Endodermal cell (in vitro differentiated cells): Measurements from ENCODE around the gene PSEN2. TPM values are rescaled to one million over a fixed set of nuclear protein-coding genes. Genes with fewer than 3 reads are reported as not detected.
A peak's percentile ranks its signal among the peaks of the same experiment; 100 is the strongest.

ENCODE experiments used
- DNase-seq: peaks from one replicate; pipeline ENCODE4 v3.0.0-alpha.2; 2017
- H3K27ac ChIP-seq: 2 replicates; pipeline ENCODE4 v1.5.1; 2013; ENCODE audit warnings: mild to moderate bottlenecking, low read depth, low read length, moderate library complexity
- H3K27me3 ChIP-seq: 2 replicates; pipeline ENCODE4 v1.6.1; 2013; ENCODE audit warnings: mild to moderate bottlenecking, low read length, moderate library complexity; ENCODE audit not compliant: insufficient read depth, control insufficient read depth, poor library complexity, severe bottlenecking
- H3K36me3 ChIP-seq: 2 replicates; pipeline ENCODE4 v1.7.0; 2013; ENCODE audit warnings: mild to moderate bottlenecking, low read length, moderate library complexity; ENCODE audit not compliant: control insufficient read depth, insufficient read depth
- H3K4me1 ChIP-seq: one replicate; pipeline ENCODE4 v1.7.0; 2013; ENCODE audit warnings: low read length; ENCODE audit not compliant: control insufficient read depth, insufficient read depth
- H3K4me3 ChIP-seq: 2 replicates; pipeline ENCODE4 v1.5.1; 2013; ENCODE audit warnings: mild to moderate bottlenecking, low read length, moderate library complexity
- H3K9ac ChIP-seq: 2 replicates; pipeline ENCODE4 v1.6.1; 2013; ENCODE audit warnings: mild to moderate bottlenecking, low read length, moderate library complexity; ENCODE audit not compliant: poor library complexity, severe bottlenecking; ENCODE audit errors: extremely low read depth
- H3K9me3 ChIP-seq: 2 replicates; pipeline ENCODE4 v1.6.1; 2013; ENCODE audit warnings: mild to moderate bottlenecking, low read length, moderate library complexity; ENCODE audit not compliant: control insufficient read depth
- H3K27ac Mint-ChIP-seq: 2 replicates; pipeline ENCODE4 v1.8.0; 2020; ENCODE audit warnings: mixed read lengths
- H3K27me3 Mint-ChIP-seq: 2 replicates; pipeline ENCODE4 v1.8.0; 2021; ENCODE audit warnings: mild to moderate bottlenecking, mixed read lengths; ENCODE audit not compliant: insufficient read depth
- H3K36me3 Mint-ChIP-seq: 2 replicates; pipeline ENCODE4 v1.8.0; 2020; ENCODE audit warnings: low read depth, mixed read lengths
- H3K4me1 Mint-ChIP-seq: 2 replicates; pipeline ENCODE4 v1.8.0; 2020; ENCODE audit warnings: mixed read lengths
- H3K4me3 Mint-ChIP-seq: 2 replicates; pipeline ENCODE4 v1.8.0; 2020; ENCODE audit warnings: mild to moderate bottlenecking, moderate library complexity, mixed read lengths
- H3K9me3 Mint-ChIP-seq: 2 replicates; pipeline ENCODE4 v1.8.0; 2020; ENCODE audit warnings: mild to moderate bottlenecking, mixed read lengths
- WGBS, 2 experiments: methylation state at CpG; one replicate each; pipeline versions ENCODE4 v1.1.5 to v1.1.7; 2013; ENCODE audit warnings: missing lambda C conversion rate in 2 of 2, mixed read lengths in 1 of 2; ENCODE audit not compliant: insufficient coverage in 1 of 2, insufficient read length in 1 of 2; 5-methylcytosine and 5-hydroxymethylcytosine counted together
- total RNA-seq, 2 donors: library from RNA; stranded (reverse); fragmentation: NEBNext Ultra II Directional in 1 of 2; extraction: Animal tissue kit (Norgen Biotek cat#: 25700) in 1 of 2; gene quantifications; 2 replicates in 1 of 2; 3 replicates in 1 of 2; pipeline ENCODE4 v1.2.1, GENCODE V29; 2021
- TF ChIP-seq, protein P1 (sequence below): fragments of 200-600 bp; sonication (generic); conservative IDR thresholded peaks from 2 replicates; pipeline ENCODE4 v1.5.0; 2021; ENCODE audit warnings: antibody characterized with exemption, mild to moderate bottlenecking

The PSEN2 gene
- total RNA-seq, 2 donors from 2014 or later: 21.5 to 25.2 TPM

DNA sequence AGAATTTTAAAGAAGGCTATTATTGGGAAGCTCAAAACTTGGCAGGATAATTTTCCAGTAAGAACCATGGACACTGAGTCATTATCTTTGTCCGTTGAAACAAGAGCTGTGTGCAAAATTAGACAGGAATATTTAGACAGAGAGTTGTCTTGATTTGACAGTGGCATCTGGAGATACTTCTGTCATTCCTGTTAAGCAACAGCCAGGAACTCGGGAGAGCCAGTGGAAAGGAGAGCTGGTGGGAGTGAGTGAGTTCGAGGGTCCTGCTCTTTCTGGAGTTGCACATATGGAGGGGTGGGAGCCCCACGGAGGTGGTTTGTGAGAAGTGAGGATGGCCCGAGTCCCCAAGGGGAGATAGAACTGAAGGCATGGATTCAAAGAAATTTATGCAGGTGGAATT is 72.7 kb downstream of the PSEN2 start:
- H3K9ac ChIP-seq: no peak overlapping the region
- H3K4me1 ChIP-seq: peaks cover 5% of the 10 kb centered on the region
- H3K4me3 ChIP-seq: no peak overlapping the region
- H3K9me3 ChIP-seq: peaks cover 4% of the 10 kb centered on the region
- Mint-ChIP-seq H3K27ac (no peak overlapping the region), H3K36me3 (peaks cover under 1% of the 10 kb centered on the region), H3K9me3 (peaks cover 3% of the 10 kb centered on the region), H3K27me3 (peaks cover 62% of the 10 kb centered on the region), H3K4me1 (peaks cover 32% of the 10 kb centered on the region), H3K4me3 (no peak overlapping the region)
- no peaks in the 10 kb centered on the region for H3K36me3 ChIP-seq
- TF ChIP-seq, protein P1, sequence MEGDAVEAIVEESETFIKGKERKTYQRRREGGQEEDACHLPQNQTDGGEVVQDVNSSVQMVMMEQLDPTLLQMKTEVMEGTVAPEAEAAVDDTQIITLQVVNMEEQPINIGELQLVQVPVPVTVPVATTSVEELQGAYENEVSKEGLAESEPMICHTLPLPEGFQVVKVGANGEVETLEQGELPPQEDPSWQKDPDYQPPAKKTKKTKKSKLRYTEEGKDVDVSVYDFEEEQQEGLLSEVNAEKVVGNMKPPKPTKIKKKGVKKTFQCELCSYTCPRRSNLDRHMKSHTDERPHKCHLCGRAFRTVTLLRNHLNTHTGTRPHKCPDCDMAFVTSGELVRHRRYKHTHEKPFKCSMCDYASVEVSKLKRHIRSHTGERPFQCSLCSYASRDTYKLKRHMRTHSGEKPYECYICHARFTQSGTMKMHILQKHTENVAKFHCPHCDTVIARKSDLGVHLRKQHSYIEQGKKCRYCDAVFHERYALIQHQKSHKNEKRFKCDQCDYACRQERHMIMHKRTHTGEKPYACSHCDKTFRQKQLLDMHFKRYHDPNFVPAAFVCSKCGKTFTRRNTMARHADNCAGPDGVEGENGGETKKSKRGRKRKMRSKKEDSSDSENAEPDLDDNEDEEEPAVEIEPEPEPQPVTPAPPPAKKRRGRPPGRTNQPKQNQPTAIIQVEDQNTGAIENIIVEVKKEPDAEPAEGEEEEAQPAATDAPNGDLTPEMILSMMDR: no peak
- H3K27me3 ChIP-seq: peaks cover 57% of the 10 kb centered on the region
- peak; percentile 20 for DNase-seq
- 87 to 94% methylated on average over 3 to 5 of the region's 5 CpGs for WGBS, 2 experiments
- H3K27ac ChIP-seq: no peak overlapping the region

DNA sequence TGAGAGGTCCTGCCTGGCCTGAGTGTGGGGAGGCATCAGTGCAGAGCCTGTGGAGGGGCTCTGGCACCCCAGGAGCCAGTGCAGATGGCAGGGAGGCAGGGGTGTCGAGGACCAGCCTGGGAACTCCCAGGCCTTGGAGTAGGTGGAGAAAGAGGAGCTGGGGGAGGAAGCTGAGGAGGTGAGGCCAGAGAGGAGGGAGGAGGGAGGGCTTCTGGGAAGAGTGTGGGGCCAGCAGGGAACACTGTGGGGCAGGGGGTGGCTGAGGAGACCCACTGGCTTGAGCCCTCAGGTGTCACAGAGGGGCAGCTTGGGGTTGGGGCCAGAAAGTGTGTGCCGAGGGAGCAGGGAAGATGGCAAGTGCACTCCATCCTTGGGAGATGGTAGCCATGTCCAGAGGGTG is 73.5 kb downstream of the PSEN2 start:
- TF ChIP-seq, protein P1: no peak
- peaks cover 70% of the 10 kb centered on the region for H3K27me3 Mint-ChIP-seq
- peaks cover 7% of the 10 kb centered on the region for H3K9me3 Mint-ChIP-seq
- WGBS, 2 experiments: 89 to 90% methylated on average over 2 of the region's 2 CpGs
- peaks cover 1% of the 10 kb centered on the region for H3K36me3 Mint-ChIP-seq
- Histone ChIP-seq H3K27me3 (peaks cover 57% of the 10 kb centered on the region), H3K9me3 (peaks cover 5% of the 10 kb centered on the region), H3K4me3 (no peak overlapping the region), H3K36me3 (no peaks in the 10 kb centered on the region), H3K27ac (no peak overlapping the region), H3K9ac (no peak overlapping the region), H3K4me1 (peaks cover 5% of the 10 kb centered on the region)
- peak; percentile 31 for DNase-seq
- H3K27ac Mint-ChIP-seq: no peak overlapping the region
- H3K4me1 Mint-ChIP-seq: peaks cover 28% of the 10 kb centered on the region
- H3K4me3 Mint-ChIP-seq: no peak overlapping the region

DNA sequence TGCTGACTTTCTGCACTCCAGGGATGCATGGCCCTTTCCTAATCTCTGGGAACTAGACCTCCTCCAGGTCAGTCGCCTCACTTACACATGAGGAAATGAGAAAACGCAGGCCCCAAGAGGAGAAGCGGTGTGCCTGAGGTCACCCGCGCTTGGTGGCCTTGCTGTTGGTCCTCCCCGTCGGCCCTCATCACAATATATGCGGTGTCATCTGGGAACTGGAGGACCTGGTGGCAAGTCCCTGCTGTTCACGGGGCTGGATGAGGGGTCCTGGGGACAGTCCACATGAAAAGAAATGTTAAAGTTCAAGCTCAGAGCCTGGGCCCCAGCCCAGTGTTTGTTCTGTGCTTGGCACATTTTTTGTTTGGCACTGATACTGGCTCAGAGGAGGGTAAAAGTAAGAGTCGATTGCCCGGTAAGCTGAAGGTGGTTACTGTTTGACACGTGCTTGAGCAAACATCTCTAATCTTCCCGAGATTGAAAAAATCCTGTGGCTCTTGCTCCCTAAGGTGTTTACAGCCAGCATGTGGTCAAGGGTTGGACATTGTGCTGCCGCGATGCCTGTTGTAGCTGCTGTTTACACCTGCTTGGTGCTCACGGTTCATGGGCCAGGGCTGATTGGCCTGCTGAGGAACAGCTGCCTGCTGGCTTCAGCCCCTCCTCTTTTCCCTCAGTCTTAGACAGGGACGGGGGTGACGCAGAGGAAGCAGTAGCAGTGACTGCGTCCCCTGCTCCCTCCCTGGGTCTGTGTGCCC is 74.9 kb downstream of the PSEN2 start:
- Histone ChIP-seq H3K4me3 (no peak overlapping the region), H3K4me1 (peaks cover 5% of the 10 kb centered on the region), H3K27ac (no peak overlapping the region), H3K36me3 (no peaks in the 10 kb centered on the region), H3K27me3 (peaks cover 57% of the 10 kb centered on the region), H3K9ac (no peak overlapping the region), H3K9me3 (peaks cover 5% of the 10 kb centered on the region)
- Mint-ChIP-seq H3K27me3 (peaks cover 76% of the 10 kb centered on the region), H3K36me3 (peaks cover 1% of the 10 kb centered on the region), H3K4me3 (peak overlapping the region; percentile 22), H3K4me1 (peaks cover 27% of the 10 kb centered on the region), H3K27ac (peak overlapping the region; percentile 49), H3K9me3 (peaks cover 7% of the 10 kb centered on the region)
- WGBS, 2 experiments: 60 to 73% methylated on average over 14 to 19 of the region's 19 CpGs
- TF ChIP-seq, protein P1: no peak
- peak; percentile 81 for DNase-seq

Other genes starting within 250 kb of the PSEN2 start
- gene ITPKB, start 131.3 kb upstream of the PSEN2 start, total RNA-seq: 10 to 100 TPM; 22.4 to 28.3 TPM
- gene COQ8A, start 69.7 kb downstream of the PSEN2 start, total RNA-seq: 10 to 100 TPM in 1 of 2 donors, 1 to 10 TPM in 1; 6.6 to 14.9 TPM